Esophagus squamous epithelium (tissue), 4 donors: ENCODE results near the gene DNAJC1.
"Not testable (repeated sequence)": the region's sequence is repeated elsewhere in the genome, so short reads cannot be mapped to it uniquely, and the experiment has no call there.

Source experiments
- CTCF ChIP-seq, 6 experiments: fragments of 450-650 bp in 4 of 6; fragments of 200-600 bp in 2 of 6; sonication (generic) in 2 of 6; IDR thresholded peaks; one replicate each; pipeline ENCODE4 v1.5.1; 2016 to 2019; ENCODE audit warnings: antibody characterized with exemption in 6 of 6, mild to moderate bottlenecking in 4 of 6, moderate library complexity in 4 of 6
- POLR2A ChIP-seq, 4 donors: fragments of 450-650 bp; IDR thresholded peaks; one replicate each; pipeline ENCODE4 v1.6.1; 2017; ENCODE audit warnings: antibody characterized with exemption in 4 of 4, mild to moderate bottlenecking in 4 of 4, moderate library complexity in 3 of 4

GRCh38 chr10:21837487-21837886, 166.0 kb downstream of the DNAJC1 start:
- TF ChIP-seq CTCF, POLR2A (IDR thresholded peaks at IDR 0.05): not testable (repeated sequence)
